ENCODE measurements around the gene CCDC92. TPM values are rescaled to one million over a fixed set of nuclear protein-coding genes. Genes with fewer than 3 reads are reported as not detected.

Gene CCDC92
- total RNA-seq, 1 donor from 2014 or later, result 17.6 TPM

GRCh38 chr12:123979566-123979965 is 6.9 kb upstream of the CCDC92 start:
- intact Hi-C loops (cut with micrococcal nuclease), result loop anchor here (10.0 kb wide), 1 partner anchor 1005 kb away; the partner anchor contains the start of gene OGFOD2

- intact Hi-C loops (cut with micrococcal nuclease), result loop anchor here (10.0 kb wide), 1 partner anchor 1002 kb away; the partner anchor contains the start of gene OGFOD2
These were observed 3.7 kb upstream of the CCDC92 start for GRCh38 chr12:123976227-123976826.

- intact Hi-C loops (cut with micrococcal nuclease), result loop anchor here (2.0 to 10.0 kb wide), 2 partner anchors 35 to 999 kb away; partner anchors contain the start of gene OGFOD2
These were observed 1.1 kb upstream of the CCDC92 start for GRCh38 chr12:123973552-123974341.

GRCh38 chr12:123971770-123972456 is 718 bp downstream of the CCDC92 start:
- intact Hi-C loops (cut with micrococcal nuclease), result loop anchor here (2.0 to 10.0 kb wide), 2 partner anchors 33 to 997 kb away; partner anchors contain the start of gene OGFOD2

- intact Hi-C loops (cut with micrococcal nuclease), result loop anchor here (10.0 kb wide), 1 partner anchor 997 kb away; the partner anchor contains the start of gene OGFOD2
These were observed 1.2 kb downstream of the CCDC92 start for GRCh38 chr12:123971449-123971769.

- intact Hi-C loops (cut with micrococcal nuclease), result no loop called here
These were observed 5.5 kb downstream of the CCDC92 start for GRCh38 chr12:123967121-123967586.

- intact Hi-C loops (cut with micrococcal nuclease), result no loop called here
These were observed 6.0 kb downstream of the CCDC92 start for GRCh38 chr12:123966596-123966995.

GRCh38 chr12:123965382-123965781 is 7.2 kb downstream of the CCDC92 start:
- intact Hi-C loops (cut with micrococcal nuclease), result no loop called here

GRCh38 chr12:123963821-123964220 is 8.8 kb downstream of the CCDC92 start:
- intact Hi-C loops (cut with micrococcal nuclease), result no loop called here

- intact Hi-C loops (cut with micrococcal nuclease), result no loop called here
These were observed 10.1 kb downstream of the CCDC92 start for GRCh38 chr12:123962513-123962912.

- intact Hi-C loops (cut with micrococcal nuclease), result no loop called here
These were observed 10.9 kb downstream of the CCDC92 start for GRCh38 chr12:123961585-123962345.

GRCh38 chr12:123960856-123961255 is 11.8 kb downstream of the CCDC92 start:
- intact Hi-C loops (cut with micrococcal nuclease), result no loop called here

GRCh38 chr12:123960029-123960735 is 12.4 kb downstream of the CCDC92 start:
- intact Hi-C loops (cut with micrococcal nuclease), result no loop called here

GRCh38 chr12:123958876-123959275 is 13.8 kb downstream of the CCDC92 start:
- intact Hi-C loops (cut with micrococcal nuclease), result no loop called here

GRCh38 chr12:123958462-123958861 is 14.2 kb downstream of the CCDC92 start:
- intact Hi-C loops (cut with micrococcal nuclease), result no loop called here

GRCh38 chr12:123957196-123957595 is 15.4 kb downstream of the CCDC92 start:
- intact Hi-C loops (cut with micrococcal nuclease), result no loop called here

- intact Hi-C loops (cut with micrococcal nuclease), result no loop called here
These were observed 16.4 kb downstream of the CCDC92 start for GRCh38 chr12:123956249-123956648.

GRCh38 chr12:123954647-123955350 is 17.8 kb downstream of the CCDC92 start:
- intact Hi-C loops (cut with micrococcal nuclease), result no loop called here

GRCh38 chr12:123952037-123952436 is 20.6 kb downstream of the CCDC92 start:
- intact Hi-C loops (cut with micrococcal nuclease), result no loop called here

- intact Hi-C loops (cut with micrococcal nuclease), result no loop called here
These were observed 21.2 kb downstream of the CCDC92 start for GRCh38 chr12:123951467-123951866.
